Loucy (cell line): Measurements from ENCODE around the gene PRAC2.

ENCODE experiments used
- H2AFZ ChIP-seq: fragments of 200-600 bp; sonication (generic); 2 replicates; pipeline ENCODE4 v1.6.0; 2016; ENCODE audit warnings: antibody characterized with exemption, mild to moderate bottlenecking, low read length, moderate library complexity
- H3F3A ChIP-seq: fragments of 200-600 bp; 2 replicates; pipeline ENCODE4 v1.6.0; 2016; ENCODE audit warnings: antibody characterized with exemption, low read depth, mild to moderate bottlenecking
- H3K27me3 ChIP-seq: fragments of 200-600 bp; sonication (generic); 2 replicates; pipeline ENCODE4 v1.6.1; 2014; ENCODE audit warnings: low read length, mild to moderate bottlenecking; ENCODE audit not compliant: insufficient read depth, poor library complexity, severe bottlenecking
- H3K36me3 ChIP-seq: fragments of 200-600 bp; sonication (generic); 2 replicates; pipeline ENCODE4 v1.6.1; 2016; ENCODE audit warnings: low read length; ENCODE audit not compliant: insufficient read depth
- H3K4me1 ChIP-seq: fragments of 200-600 bp; sonication (generic); 2 replicates; pipeline ENCODE4 v1.5.1; 2014; ENCODE audit warnings: low read length, mild to moderate bottlenecking; ENCODE audit not compliant: insufficient read depth, poor library complexity, severe bottlenecking
- H3K4me2 ChIP-seq: fragments of 200-600 bp; sonication (generic); 2 replicates; pipeline ENCODE4 v1.6.0; 2014; ENCODE audit warnings: antibody characterized with exemption, low read length, low read depth, mild to moderate bottlenecking; ENCODE audit not compliant: poor library complexity, severe bottlenecking
- H3K4me3 ChIP-seq: fragments of 200-600 bp; sonication (generic); 2 replicates; pipeline ENCODE4 v1.5.1; 2014; ENCODE audit warnings: low read length, mild to moderate bottlenecking, mixed read lengths; ENCODE audit not compliant: poor library complexity, severe bottlenecking
- H3K79me2 ChIP-seq: fragments of 200-600 bp; sonication (generic); 2 replicates; pipeline ENCODE4 v1.6.1; 2014; ENCODE audit warnings: low read length; ENCODE audit not compliant: insufficient read depth
- H3K9ac ChIP-seq: fragments of 200-600 bp; sonication (generic); 2 replicates; pipeline ENCODE4 v1.6.0; 2014; ENCODE audit warnings: mild to moderate bottlenecking, low read depth, low read length, moderate library complexity; ENCODE audit not compliant: poor library complexity, severe bottlenecking
- H3K9me2 ChIP-seq: fragments of 200-600 bp; sonication (generic); replicated peaks from 2 replicates; pipeline ENCODE4 v1.6.1; 2016; ENCODE audit warnings: low read depth, low read length, mixed read lengths
- H3K9me3 ChIP-seq: fragments of 200-600 bp; sonication (generic); 2 replicates; pipeline ENCODE4 v1.6.1; 2014; ENCODE audit warnings: mild to moderate bottlenecking, antibody characterized with exemption, low read length, low read depth; ENCODE audit not compliant: insufficient read depth
- H4K20me1 ChIP-seq: fragments of 200-600 bp; sonication (generic); 2 replicates; pipeline ENCODE4 v1.6.0; 2014; ENCODE audit warnings: antibody characterized with exemption, low read length, mild to moderate bottlenecking; ENCODE audit not compliant: insufficient read depth, poor library complexity, severe bottlenecking
- EZH2phosphoT487 ChIP-seq: fragments of 200-600 bp; IDR thresholded peaks from 2 replicates; pipeline ENCODE4 v1.6.1; 2018; ENCODE audit warnings: antibody characterized with exemption, mild to moderate bottlenecking, moderate library complexity, borderline replicate concordance
- TF ChIP-seq, protein P1 (sequence below): fragments of 200-600 bp; sonication (generic); conservative IDR thresholded peaks from 2 replicates; pipeline ENCODE4 v1.5.1; 2014; ENCODE audit warnings: mild to moderate bottlenecking, antibody characterized with exemption, low read length

The PRAC2 gene

DNA sequence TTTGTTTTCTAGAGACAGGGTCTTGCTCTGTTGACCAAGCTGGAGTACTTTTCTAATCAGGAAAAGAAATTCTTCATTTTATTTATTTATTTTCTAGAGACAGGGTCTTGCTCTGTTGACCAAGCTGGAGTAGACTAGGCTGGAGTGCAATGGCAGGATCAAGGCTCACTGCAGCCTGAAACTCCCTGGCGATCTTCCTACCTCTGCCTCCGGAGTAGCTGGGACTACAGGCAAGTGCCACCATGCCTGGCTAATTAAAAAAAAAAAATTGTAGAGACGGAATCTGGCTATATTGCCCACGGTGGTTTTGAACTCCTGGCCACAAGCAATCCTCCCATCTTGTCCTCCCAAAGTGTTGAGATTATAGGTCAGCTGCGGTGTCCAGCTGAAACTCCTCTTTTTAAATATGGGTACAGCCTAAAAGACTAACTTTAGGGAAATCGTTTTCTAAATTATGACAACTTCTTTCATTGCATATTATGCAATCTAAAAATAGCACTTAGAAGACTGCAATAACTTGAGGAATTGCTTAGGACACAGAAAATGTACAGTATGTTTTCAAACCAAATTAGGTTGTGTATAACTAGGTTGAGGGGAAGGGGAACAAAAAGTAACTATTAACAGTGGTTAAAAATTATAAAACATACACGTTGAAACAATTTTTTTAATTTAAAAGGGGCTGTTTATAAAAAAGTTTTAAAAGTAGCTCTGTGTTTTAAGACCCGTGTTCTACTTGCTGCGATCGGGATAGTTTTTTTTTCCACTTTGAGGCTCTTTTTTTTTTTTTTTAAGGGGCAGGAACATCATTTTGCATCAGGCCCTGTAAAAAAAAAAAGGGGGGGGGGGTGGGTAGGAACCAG, 5.4 kb upstream of the PRAC2 start:
- no peaks in the 10 kb centered on the region for H3K27me3 ChIP-seq
- H3K4me2 ChIP-seq: no peak overlapping the region
- H3K4me1 ChIP-seq: peaks cover 12% of the 10 kb centered on the region
- H2AFZ ChIP-seq: no peak overlapping the region
- H3K4me3 ChIP-seq: no peak overlapping the region
- H3K36me3 ChIP-seq: no peaks in the 10 kb centered on the region
- H3K9me3 ChIP-seq: no peaks in the 10 kb centered on the region
- TF ChIP-seq, protein P1, sequence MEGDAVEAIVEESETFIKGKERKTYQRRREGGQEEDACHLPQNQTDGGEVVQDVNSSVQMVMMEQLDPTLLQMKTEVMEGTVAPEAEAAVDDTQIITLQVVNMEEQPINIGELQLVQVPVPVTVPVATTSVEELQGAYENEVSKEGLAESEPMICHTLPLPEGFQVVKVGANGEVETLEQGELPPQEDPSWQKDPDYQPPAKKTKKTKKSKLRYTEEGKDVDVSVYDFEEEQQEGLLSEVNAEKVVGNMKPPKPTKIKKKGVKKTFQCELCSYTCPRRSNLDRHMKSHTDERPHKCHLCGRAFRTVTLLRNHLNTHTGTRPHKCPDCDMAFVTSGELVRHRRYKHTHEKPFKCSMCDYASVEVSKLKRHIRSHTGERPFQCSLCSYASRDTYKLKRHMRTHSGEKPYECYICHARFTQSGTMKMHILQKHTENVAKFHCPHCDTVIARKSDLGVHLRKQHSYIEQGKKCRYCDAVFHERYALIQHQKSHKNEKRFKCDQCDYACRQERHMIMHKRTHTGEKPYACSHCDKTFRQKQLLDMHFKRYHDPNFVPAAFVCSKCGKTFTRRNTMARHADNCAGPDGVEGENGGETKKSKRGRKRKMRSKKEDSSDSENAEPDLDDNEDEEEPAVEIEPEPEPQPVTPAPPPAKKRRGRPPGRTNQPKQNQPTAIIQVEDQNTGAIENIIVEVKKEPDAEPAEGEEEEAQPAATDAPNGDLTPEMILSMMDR: no peak
- TF ChIP-seq EZH2phosphoT487: no peak
- H3K9me2 ChIP-seq: no peaks in the 10 kb centered on the region
- no peaks in the 10 kb centered on the region for H3K79me2 ChIP-seq
- H4K20me1 ChIP-seq: no peaks in the 10 kb centered on the region
- H3K9ac ChIP-seq: no peak overlapping the region
- H3F3A ChIP-seq: no peaks in the 10 kb centered on the region

DNA sequence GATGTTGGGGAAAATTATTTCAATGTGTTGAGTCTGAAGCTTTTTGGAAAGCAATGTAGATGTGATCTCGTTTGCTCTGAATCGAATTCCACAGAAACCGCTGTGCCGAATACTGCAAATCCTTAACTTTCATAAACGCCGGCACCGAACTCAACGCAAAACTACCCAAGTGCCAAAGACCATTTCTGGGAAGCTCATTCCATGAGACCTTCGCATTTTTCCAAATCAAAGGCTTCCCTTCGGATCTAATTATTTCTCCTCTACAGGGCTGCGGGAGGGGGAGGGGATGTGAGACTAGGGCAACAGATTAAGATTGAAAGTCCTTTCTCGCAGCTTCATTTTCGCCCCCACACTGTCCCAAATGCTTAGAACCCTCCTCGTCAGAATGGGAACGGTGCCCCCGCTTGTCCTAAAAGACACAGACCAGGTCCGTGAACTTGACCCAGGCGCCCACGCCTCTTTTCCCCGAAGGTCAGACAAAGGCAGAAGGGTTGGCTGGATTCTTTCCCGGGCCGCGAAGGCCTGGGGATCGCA, 4.7 kb upstream of the PRAC2 start:
- no peak overlapping the region for H2AFZ ChIP-seq
- H3K4me2 ChIP-seq: no peak overlapping the region
- H3K4me3 ChIP-seq: no peak overlapping the region
- TF ChIP-seq EZH2phosphoT487: no peak
- TF ChIP-seq, protein P1: no peak
- H3K79me2 ChIP-seq: no peaks in the 10 kb centered on the region
- no peaks in the 10 kb centered on the region for H3K36me3 ChIP-seq
- no peaks in the 10 kb centered on the region for H3K9me3 ChIP-seq
- no peaks in the 10 kb centered on the region for H3F3A ChIP-seq
- no peaks in the 10 kb centered on the region for H3K27me3 ChIP-seq
- no peak overlapping the region for H3K9ac ChIP-seq
- no peaks in the 10 kb centered on the region for H3K9me2 ChIP-seq
- peaks cover 12% of the 10 kb centered on the region for H3K4me1 ChIP-seq
- no peaks in the 10 kb centered on the region for H4K20me1 ChIP-seq

DNA sequence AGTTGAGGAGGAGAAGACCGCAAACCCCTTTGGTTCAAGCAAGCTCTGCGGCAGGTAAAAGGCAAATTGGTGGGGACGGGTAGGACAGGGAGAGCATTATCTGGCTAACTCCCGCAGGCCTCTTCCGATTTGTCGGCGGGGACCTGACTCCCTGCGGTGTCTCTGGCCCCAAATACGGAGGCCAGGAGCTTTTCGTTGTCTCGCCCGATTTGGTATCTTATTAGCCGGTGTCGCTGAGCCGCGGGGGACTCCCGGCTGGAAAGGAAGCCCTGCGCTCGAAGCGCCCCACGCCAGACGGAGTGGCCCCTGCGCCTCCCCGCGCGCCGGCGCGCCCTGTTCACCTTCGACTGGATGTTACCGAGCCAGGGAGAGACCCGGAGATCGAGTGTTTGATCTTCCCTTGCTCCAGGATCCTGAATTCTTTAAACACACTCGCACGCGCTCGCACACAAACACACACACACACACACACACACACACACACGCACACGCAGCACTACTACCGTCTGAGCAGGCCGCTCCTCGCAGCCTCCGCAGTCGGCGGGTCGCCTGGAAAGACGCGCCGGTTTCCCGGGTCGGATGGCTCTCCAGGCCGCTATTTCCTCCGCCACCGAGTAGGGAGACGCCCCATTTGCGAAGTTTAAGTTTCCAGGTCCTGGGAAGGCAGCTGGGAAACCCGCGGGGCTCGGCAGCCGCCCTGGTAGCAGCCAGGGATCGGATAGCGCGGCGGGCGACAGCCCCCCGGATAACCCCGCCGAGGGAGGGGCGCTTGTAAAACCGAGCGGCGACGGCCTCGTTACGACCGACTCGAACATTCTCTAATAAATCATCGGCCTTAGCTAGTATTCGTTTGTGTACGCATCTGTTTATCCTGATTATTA, 4.0 kb upstream of the PRAC2 start:
- peaks cover 12% of the 10 kb centered on the region for H3K4me1 ChIP-seq
- no peaks in the 10 kb centered on the region for H3K9me2 ChIP-seq
- H4K20me1 ChIP-seq: no peaks in the 10 kb centered on the region
- H3F3A ChIP-seq: no peaks in the 10 kb centered on the region
- H3K36me3 ChIP-seq: no peaks in the 10 kb centered on the region
- H3K9ac ChIP-seq: no peak overlapping the region
- H3K4me2 ChIP-seq: no peak overlapping the region
- no peaks in the 10 kb centered on the region for H3K79me2 ChIP-seq
- no peak for TF ChIP-seq EZH2phosphoT487
- TF ChIP-seq, protein P1: no peak
- no peaks in the 10 kb centered on the region for H3K27me3 ChIP-seq
- no peak overlapping the region for H3K4me3 ChIP-seq
- no peak overlapping the region for H2AFZ ChIP-seq
- H3K9me3 ChIP-seq: no peaks in the 10 kb centered on the region
